HepG2 (cell line): ENCODE data around the gene NCOA1. TPM values are rescaled to one million over a fixed set of nuclear protein-coding genes. Genes with fewer than 3 reads are reported as not detected.

ENCODE experiments used
- BHLHE40 ChIP-seq: IDR thresholded peaks from 2 replicates; pipeline ENCODE4 v1.6.1; 2011; ENCODE audit warnings: low read length, improper control_type of control experiment
- BRCA1 ChIP-seq: sonication (generic); formaldehyde crosslinking; IDR thresholded peaks from 2 replicates; pipeline ENCODE4 v1.4.0; 2020; ENCODE audit warnings: missing genetic modification reagents
- CCDC6 ChIP-seq: sonication (generic); formaldehyde crosslinking; IDR thresholded peaks from 2 replicates; pipeline ENCODE4 v1.8.1; 2022; ENCODE audit warnings: mild to moderate bottlenecking, missing genetic modification reagents, moderate library complexity
- PPARG ChIP-seq: conservative IDR thresholded peaks from 2 replicates; pipeline ENCODE4 v1.6.1; 2016; ENCODE audit warnings: missing biosample characterization, missing genetic modification reagents
- RORA ChIP-seq: sonication (generic); formaldehyde crosslinking; IDR thresholded peaks from 2 replicates; pipeline ENCODE4 v1.5.0; 2020; ENCODE audit warnings: mild to moderate bottlenecking, missing genetic modification reagents, moderate library complexity
- SIN3A ChIP-seq: IDR thresholded peaks from 2 replicates; pipeline ENCODE4 v1.6.1; 2011; ENCODE audit warnings: low read depth, mild to moderate bottlenecking, control low read depth, low read length, borderline replicate concordance
- TAF1 ChIP-seq: sonication (generic); formaldehyde crosslinking; IDR thresholded peaks from 2 replicates; pipeline ENCODE4 v1.4.0; 2020; ENCODE audit warnings: missing genetic modification reagents
- TEAD3 ChIP-seq: optimal IDR thresholded peaks from 2 replicates; pipeline ENCODE3; 2016; ENCODE audit warnings: borderline replicate concordance
- ZFP90 ChIP-seq: sonication (generic); formaldehyde crosslinking; IDR thresholded peaks from 2 replicates; pipeline ENCODE4 v1.8.0; 2022; ENCODE audit warnings: missing genetic modification reagents, mild to moderate bottlenecking, inconsistent platforms, borderline replicate concordance
- ZNF235 ChIP-seq: sonication (generic); formaldehyde crosslinking; IDR thresholded peaks from 2 replicates; pipeline ENCODE4 v1.8.1; 2023; ENCODE audit warnings: mild to moderate bottlenecking, missing genetic modification reagents, borderline replicate concordance
- ZNF570 ChIP-seq: sonication (generic); formaldehyde crosslinking; IDR thresholded peaks from 2 replicates; pipeline ENCODE4 v1.4.0; 2020; ENCODE audit warnings: mild to moderate bottlenecking, missing genetic modification reagents, borderline replicate concordance
- ZNF619 ChIP-seq: sonication (generic); formaldehyde crosslinking; IDR thresholded peaks from 2 replicates; pipeline ENCODE4 v1.4.0; 2020; ENCODE audit warnings: mild to moderate bottlenecking, missing genetic modification reagents
- ZNF724P ChIP-seq: sonication (generic); formaldehyde crosslinking; IDR thresholded peaks from 2 replicates; pipeline ENCODE4 v1.8.0; 2022; ENCODE audit warnings: missing genetic modification reagents, borderline replicate concordance
- ZNF746 ChIP-seq: sonication (generic); formaldehyde crosslinking; IDR thresholded peaks from 2 replicates; pipeline ENCODE4 v1.8.0; 2022; ENCODE audit warnings: mild to moderate bottlenecking, missing genetic modification reagents
- ZNF883 ChIP-seq: sonication (generic); formaldehyde crosslinking; IDR thresholded peaks from 2 replicates; pipeline ENCODE4 v1.5.1; 2020; ENCODE audit warnings: mild to moderate bottlenecking, missing genetic modification reagents; ENCODE audit errors: not compliant biosample characterization
- ZSCAN12 ChIP-seq: sonication (generic); formaldehyde crosslinking; IDR thresholded peaks from 2 replicates; pipeline ENCODE4 v1.9.0; 2021; ENCODE audit warnings: mild to moderate bottlenecking, missing genetic modification reagents
- polyA plus RNA-seq, 8 experiments: library from polyadenylated mRNA; depleted of rRNA in 3 of 8; stranded (reverse) in 7 of 8; unstranded in 1 of 8; fragments of >200 nt; fragmentation: Illumina TruSeq in 4 of 8; extraction: Trizol in 4 of 8; gene quantifications; 2 replicates each; pipeline versions ENCODE4 v1.2.1 to v1.2.3, GENCODE V29; 2011 to 2016; ENCODE audit warnings: low read depth in 4 of 8, missing spikeins in 1 of 8, mixed read lengths in 1 of 8; ENCODE audit not compliant: insufficient read depth in 1 of 8
- total RNA-seq, 5 experiments: library from RNA; depleted of rRNA; stranded (reverse); fragments of >200 nt; fragmentation: Illumina TruSeq; extraction: Trizol; gene quantifications; 2 replicates each; pipeline ENCODE4 v1.2.3, GENCODE V29; 2016; ENCODE audit warnings: low read depth in 1 of 5
- TF ChIP-seq, protein P1 (sequence below): sonication (generic); formaldehyde crosslinking; IDR thresholded peaks from 2 replicates; pipeline ENCODE4 v1.5.1; 2020; ENCODE audit warnings: mild to moderate bottlenecking, missing genetic modification reagents, borderline replicate concordance
- TF ChIP-seq, protein P2 (sequence below): sonication (generic); formaldehyde crosslinking; IDR thresholded peaks from 2 replicates; pipeline ENCODE4 v1.4.0; 2020; ENCODE audit warnings: missing genetic modification reagents, borderline replicate concordance
- TF ChIP-seq, protein P3 (sequence below): sonication (generic); formaldehyde crosslinking; IDR thresholded peaks from 2 replicates; pipeline ENCODE4 v1.4.0; 2020; ENCODE audit warnings: missing genetic modification reagents, borderline replicate concordance
- TF ChIP-seq, protein P4 (sequence below): sonication (generic); formaldehyde crosslinking; IDR thresholded peaks from 2 replicates; pipeline ENCODE4 v1.9.0; 2021; ENCODE audit warnings: missing genetic modification reagents, mild to moderate bottlenecking, borderline replicate concordance

Gene NCOA1
- total and polyA plus RNA-seq, 2 of the 13 experiments (the other 11 are each of a cell fraction or from before 2014, with no cell fraction given), result 10.0 to 10.4 TPM

DNA sequence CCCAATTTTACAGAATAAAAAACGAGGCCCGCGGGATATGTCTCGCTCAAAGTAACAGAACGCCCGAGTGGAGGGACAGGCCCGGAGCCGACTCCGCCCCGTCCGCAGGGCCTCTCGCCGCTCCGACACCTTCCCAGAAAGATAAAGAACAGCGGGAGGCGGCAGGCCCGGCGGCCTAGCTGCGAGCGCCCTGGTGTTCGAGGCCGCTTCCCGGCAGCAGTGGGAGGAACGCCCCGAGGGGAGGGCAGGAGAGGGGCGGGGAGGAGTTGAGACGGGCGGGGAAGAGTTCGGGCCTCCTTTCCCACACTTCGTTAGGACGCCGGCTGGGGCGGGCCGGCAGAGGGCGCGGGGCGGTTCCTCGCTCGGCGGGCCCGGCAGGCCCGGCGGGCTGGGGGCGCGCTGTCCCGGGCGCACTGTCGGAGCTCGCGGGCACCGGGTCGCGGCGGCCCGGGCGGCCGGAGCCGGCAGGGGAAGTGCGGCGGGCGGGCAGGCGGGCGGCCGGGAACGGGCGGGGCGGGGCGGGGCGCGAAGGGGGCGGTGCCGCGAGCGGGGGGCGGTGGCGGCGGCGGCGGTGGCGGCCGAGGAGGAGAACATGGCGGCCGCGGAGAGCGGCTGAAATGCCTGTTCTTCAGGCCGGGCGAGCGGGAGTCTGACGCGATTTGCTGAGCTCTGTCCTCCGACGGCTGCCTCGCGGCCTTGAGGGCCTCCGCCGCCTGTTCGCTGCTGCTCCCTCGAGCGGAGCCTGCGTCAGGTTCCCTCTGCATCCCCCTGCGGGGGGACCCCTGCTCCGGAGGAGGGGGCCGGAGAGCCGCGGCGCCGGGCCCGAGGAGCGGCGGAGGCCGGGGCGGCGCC lies at the start of gene NCOA1 (continued):
- TF ChIP-seq, protein P1, sequence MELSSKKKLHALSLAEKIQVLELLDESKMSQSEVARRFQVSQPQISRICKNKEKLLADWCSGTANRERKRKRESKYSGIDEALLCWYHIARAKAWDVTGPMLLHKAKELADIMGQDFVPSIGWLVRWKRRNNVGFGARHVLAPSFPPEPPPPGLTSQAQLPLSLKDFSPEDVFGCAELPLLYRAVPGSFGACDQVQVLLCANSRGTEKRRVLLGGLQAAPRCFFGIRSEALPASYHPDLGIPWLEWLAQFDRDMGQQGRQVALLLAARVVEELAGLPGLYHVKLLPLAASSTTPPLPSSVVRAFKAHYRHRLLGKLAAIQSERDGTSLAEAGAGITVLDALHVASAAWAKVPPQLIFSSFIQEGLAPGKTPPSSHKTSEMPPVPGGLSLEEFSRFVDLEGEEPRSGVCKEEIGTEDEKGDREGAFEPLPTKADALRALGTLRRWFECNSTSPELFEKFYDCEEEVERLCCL, result no peak
- TF ChIP-seq ZSCAN12 (CRISPR knock-in tag) (no peak), SIN3A (no peak), TEAD3 (CRISPR knock-in tag) (peak; percentile 26), ZNF235 (CRISPR knock-in tag) (no peak), ZNF724P (CRISPR knock-in tag) (no peak), TAF1 (peak; percentile 76), ZFP90 (CRISPR knock-in tag) (no peak; the same call in 1 of the 2 replicates), RORA (CRISPR knock-in tag) (no peak), ZNF570 (CRISPR knock-in tag) (no peak), BHLHE40 (no peak), ZNF746 (peak; percentile 89), ZNF883 (CRISPR knock-in tag) (no peak), BRCA1 (no peak), ZNF619 (CRISPR knock-in tag) (no peak), PPARG (CRISPR knock-in tag) (no peak), CCDC6 (CRISPR knock-in tag) (no peak)
- TF ChIP-seq, protein P2, sequence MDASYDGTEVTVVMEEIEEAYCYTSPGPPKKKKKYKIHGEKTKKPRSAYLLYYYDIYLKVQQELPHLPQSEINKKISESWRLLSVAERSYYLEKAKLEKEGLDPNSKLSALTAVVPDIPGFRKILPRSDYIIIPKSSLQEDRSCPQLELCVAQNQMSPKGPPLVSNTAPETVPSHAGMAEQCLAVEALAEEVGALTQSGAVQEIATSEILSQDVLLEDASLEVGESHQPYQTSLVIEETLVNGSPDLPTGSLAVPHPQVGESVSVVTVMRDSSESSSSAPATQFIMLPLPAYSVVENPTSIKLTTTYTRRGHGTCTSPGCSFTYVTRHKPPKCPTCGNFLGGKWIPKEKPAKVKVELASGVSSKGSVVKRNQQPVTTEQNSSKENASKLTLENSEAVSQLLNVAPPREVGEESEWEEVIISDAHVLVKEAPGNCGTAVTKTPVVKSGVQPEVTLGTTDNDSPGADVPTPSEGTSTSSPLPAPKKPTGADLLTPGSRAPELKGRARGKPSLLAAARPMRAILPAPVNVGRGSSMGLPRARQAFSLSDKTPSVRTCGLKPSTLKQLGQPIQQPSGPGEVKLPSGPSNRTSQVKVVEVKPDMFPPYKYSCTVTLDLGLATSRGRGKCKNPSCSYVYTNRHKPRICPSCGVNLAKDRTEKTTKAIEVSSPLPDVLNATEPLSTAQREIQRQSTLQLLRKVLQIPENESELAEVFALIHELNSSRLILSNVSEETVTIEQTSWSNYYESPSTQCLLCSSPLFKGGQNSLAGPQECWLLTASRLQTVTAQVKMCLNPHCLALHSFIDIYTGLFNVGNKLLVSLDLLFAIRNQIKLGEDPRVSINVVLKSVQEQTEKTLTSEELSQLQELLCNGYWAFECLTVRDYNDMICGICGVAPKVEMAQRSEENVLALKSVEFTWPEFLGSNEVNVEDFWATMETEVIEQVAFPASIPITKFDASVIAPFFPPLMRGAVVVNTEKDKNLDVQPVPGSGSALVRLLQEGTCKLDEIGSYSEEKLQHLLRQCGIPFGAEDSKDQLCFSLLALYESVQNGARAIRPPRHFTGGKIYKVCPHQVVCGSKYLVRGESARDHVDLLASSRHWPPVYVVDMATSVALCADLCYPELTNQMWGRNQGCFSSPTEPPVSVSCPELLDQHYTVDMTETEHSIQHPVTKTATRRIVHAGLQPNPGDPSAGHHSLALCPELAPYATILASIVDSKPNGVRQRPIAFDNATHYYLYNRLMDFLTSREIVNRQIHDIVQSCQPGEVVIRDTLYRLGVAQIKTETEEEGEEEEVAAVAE, result no peak
- TF ChIP-seq, protein P3, sequence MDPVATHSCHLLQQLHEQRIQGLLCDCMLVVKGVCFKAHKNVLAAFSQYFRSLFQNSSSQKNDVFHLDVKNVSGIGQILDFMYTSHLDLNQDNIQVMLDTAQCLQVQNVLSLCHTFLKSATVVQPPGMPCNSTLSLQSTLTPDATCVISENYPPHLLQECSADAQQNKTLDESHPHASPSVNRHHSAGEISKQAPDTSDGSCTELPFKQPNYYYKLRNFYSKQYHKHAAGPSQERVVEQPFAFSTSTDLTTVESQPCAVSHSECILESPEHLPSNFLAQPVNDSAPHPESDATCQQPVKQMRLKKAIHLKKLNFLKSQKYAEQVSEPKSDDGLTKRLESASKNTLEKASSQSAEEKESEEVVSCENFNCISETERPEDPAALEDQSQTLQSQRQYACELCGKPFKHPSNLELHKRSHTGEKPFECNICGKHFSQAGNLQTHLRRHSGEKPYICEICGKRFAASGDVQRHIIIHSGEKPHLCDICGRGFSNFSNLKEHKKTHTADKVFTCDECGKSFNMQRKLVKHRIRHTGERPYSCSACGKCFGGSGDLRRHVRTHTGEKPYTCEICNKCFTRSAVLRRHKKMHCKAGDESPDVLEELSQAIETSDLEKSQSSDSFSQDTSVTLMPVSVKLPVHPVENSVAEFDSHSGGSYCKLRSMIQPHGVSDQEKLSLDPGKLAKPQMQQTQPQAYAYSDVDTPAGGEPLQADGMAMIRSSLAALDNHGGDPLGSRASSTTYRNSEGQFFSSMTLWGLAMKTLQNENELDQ, result no peak
- TF ChIP-seq, protein P4, sequence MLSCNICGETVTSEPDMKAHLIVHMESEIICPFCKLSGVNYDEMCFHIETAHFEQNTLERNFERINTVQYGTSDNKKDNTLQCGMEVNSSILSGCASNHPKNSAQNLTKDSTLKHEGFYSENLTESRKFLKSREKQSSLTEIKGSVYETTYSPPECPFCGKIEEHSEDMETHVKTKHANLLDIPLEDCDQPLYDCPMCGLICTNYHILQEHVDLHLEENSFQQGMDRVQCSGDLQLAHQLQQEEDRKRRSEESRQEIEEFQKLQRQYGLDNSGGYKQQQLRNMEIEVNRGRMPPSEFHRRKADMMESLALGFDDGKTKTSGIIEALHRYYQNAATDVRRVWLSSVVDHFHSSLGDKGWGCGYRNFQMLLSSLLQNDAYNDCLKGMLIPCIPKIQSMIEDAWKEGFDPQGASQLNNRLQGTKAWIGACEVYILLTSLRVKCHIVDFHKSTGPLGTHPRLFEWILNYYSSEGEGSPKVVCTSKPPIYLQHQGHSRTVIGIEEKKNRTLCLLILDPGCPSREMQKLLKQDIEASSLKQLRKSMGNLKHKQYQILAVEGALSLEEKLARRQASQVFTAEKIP, result no peak
